ENCODE data around the gene GTF3C5.
"Not testable (repeated sequence)": the region's sequence is repeated elsewhere in the genome, so short reads cannot be mapped to it uniquely, and the experiment has no call there.

The GTF3C5 gene

GRCh38 chr9:133031496-133031911, 707 bp downstream of the GTF3C5 start:
- DNase-seq, result no peak

- no peak for DNase-seq
Observed at GRCh38 chr9:133032171-133032570, 1.4 kb downstream of the GTF3C5 start.

DNA sequence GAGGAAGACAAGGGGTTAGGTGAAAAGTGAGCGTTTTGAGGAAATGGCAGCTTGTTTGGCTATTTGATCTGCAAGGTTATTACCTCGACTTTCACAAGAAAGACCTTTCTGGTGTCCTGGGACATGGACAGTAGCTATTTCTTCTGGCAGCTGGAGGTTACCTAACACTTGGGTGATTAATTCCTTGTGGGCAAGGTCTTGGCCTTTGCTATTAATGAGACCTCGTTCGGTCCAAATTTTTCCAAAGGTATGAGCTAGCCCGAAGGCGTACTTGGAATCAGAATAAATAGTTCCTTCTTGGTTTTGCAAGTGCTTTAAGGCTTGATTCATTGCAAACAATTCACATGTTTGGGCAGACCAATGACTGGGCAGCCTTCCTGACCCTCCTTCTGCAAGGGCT, 4.9 kb downstream of the GTF3C5 start:
- no peak for DNase-seq

GRCh38 chr9:133037775-133038515, 7.1 kb downstream of the GTF3C5 start:
- no peak for DNase-seq

- not testable (repeated sequence) for DNase-seq
Observed at GRCh38 chr9:133040892-133041479, 10.2 kb downstream of the GTF3C5 start.

GRCh38 chr9:133041958-133042357, 11.2 kb downstream of the GTF3C5 start:
- DNase-seq, result no peak

DNA sequence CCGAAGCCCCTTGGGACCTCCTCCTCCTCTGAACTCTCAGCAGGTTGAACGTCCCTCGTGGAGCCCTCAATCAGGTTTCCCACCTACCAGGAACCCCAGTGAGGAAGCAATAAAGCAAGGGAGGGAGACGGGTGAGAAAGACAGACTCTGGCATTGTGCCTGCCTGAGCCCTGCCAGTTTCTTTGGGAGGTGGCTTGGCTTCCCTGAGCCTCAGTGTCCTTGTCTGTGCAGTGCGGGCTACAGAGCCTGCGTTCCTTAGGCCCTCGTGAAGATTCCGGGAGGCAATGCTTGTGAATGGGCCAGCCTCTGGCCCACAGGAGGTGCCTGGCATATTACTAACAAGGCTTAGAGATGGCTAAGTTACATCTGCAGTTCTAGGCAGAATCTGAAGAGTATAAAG, 11.9 kb downstream of the GTF3C5 start:
- no peak for DNase-seq

DNA sequence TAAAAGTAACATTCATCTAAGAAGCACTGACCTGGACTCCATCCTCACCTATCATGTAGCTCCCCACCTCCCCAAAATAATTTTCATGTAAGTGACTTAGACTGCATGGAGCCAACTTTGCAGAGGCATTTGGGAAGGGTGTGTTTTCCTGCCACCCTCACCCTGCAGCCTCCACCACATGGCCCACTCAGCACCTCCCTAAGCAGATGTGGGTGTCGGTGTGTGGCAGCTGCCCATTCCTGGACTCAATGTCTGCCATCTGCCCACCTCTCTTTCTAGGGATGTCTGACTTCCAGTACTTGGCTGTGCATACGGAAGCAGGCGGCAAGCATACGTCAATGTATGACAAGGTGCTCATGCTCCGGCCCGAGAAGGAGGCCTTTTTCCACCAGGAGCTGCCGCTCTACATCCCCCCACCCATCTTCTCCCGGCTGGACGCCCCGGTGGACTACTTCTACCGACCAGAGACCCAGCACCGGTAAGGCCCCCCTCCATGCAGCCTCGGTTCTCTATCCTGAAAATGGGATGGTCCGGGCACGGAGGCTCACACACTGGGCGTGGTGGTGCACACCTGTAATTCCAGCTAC, 12.7 kb downstream of the GTF3C5 start:
- no peak for DNase-seq

GRCh38 chr9:133044125-133044524, 13.3 kb downstream of the GTF3C5 start:
- DNase-seq, result no peak

DNA sequence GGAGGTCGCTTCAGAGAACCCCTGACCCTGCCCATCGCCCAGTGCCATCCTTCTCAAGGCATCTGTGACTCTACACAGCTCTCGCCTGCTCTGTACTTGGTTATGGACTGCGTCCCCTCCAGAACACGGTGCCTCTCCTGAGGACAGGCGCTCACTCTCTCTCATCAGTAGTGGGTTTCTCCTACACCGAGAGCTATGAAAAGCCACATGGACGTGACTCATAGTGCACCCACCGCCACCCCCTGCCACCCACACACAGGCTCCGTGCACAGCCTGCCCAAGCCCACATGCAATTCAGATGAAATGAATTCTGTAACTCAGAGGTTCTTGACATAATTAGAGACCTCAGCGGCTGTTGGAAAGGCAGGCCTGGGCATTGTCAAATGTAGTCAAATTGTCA, 13.9 kb downstream of the GTF3C5 start:
- DNase-seq, result no peak

- DNase-seq, result no peak
Observed at GRCh38 chr9:133045132-133045531, 14.3 kb downstream of the GTF3C5 start.

DNA sequence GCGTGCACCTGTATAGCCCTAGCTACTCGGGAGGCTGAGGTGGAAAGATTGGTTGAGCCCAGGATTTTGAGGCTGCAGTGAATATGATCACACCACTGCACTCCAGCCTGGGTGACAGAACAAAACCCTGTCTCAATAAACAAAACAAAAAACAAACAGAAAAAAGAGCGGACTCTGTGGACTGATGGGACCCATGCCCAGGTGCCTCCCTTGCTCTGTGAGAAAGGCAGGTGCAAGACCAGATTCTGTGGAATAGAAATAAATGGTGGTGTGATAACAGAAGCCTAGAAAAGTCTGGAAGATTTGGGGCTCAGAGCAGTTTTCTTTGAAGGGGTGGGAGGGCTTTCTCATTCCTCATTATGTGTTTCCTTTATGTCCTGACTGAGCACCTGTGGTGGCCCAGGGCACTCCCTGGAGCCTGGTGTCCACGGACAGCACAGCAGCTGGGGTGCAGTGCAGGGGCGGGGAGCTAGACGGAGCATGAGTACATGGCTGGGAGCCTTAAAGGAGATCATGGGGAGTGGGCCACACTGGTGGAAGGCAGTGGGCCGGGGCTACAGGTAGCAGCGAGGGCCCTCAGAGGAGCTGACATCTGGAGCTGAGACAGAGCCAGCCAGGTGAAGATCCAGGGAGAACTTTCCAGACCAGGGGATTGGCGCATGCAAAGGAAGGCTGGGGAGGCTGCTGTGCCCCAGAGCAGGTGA, 15.6 kb downstream of the GTF3C5 start:
- DNase-seq, result no peak

- DNase-seq, result no peak
Observed at GRCh38 chr9:133046900-133047295, 16.1 kb downstream of the GTF3C5 start.

DNA sequence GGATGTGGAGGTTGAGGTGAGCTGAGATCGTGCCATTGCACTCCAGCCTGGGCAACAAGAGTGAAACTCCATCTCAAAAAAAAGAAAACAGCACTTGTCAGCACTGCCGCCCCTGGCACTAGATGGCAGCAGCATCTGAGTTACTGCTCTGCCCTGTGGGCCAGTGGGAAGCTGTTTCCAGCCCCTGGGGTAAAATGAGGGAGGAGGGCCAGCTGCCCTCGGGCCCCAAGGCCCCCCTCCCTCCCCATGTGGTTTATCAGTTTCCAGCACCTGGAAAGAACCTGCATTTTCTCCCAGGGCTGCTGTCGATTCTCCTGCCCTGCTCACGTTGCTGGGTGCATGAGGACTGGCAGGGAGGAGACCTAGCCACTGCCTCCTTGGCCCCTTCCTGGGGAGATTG, 17.8 kb downstream of the GTF3C5 start:
- DNase-seq, result no peak

- DNase-seq, result no peak
Observed at GRCh38 chr9:133049043-133049442, 18.2 kb downstream of the GTF3C5 start.

DNA sequence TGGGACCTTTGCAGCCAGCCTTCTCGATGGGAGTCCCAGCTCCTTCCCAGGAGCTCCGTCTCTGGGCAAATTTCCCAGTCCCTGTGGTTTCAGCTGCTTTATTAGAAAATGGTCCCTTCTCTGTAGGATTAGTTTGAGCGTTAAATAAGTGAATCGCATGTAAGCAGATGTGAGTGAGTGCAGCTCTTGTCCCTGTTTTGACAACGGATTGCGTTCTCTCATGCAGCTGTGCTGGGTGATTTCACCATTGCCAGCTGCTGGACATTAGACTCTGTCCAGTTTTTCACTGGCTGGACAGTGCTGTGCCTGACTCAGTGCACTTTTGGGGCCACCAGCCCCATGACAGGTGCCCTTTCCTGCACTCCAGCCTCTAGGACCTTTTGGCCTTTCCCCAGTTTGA, 19.3 kb downstream of the GTF3C5 start:
- no peak for DNase-seq

DNA sequence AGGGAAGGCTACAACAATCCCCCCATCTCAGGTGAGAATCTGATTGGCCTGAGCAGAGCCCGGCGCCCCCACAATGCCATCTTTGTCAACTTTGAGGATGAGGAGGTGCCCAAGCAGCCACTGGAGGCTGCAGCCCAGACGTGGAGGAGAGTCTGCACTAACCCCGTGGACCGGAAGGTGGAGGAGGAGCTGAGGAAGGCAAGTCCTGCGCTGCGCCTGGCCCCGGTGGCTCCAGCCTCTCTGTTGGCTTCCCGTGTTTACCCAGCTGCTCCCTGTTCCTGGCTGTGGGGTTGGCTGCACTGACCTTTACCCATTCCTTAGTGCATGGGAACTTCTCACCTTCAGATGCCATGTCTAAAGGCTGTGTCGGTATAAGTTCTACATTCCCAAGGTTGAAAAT, 20.0 kb downstream of the GTF3C5 start:
- no peak for DNase-seq

GRCh38 chr9:133051281-133051900, 20.6 kb downstream of the GTF3C5 start:
- DNase-seq, result no peak

GRCh38 chr9:133051966-133052539, 21.3 kb downstream of the GTF3C5 start:
- no peak for DNase-seq

DNA sequence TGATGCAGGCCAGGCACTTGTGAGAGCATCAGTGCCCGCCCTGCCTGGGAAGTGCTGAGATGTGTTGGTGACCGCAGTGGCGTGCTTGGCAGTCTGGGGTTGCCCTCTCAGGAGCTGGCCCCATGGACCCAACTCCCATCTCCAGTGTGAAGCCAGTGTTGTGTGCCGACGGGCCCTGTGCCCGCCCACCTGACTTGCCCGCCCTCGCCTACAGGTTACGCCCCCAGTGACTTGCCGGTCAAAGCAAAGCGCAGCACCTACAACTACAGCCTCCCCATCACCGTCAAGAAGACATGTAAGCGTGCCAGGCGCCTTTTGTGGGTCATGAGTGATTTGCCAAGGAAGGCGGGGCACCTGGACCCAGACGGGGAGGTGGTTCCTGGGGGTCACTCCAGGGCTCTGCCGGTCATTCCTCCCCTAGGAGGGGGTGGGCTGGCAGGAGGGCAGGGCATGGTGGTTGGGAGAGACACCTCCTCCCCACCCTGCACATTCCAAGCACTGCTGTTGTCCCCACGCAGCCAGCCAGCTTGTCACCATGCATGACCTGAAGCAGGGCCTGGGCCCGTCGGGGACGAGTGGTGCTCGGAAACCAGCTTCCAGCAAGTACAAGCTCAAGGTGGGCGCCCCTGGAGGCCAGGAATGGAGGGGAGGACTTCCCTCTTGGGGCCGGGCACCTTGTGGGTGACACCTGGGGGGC, 23.5 kb downstream of the GTF3C5 start:
- DNase-seq, result no peak

DNA sequence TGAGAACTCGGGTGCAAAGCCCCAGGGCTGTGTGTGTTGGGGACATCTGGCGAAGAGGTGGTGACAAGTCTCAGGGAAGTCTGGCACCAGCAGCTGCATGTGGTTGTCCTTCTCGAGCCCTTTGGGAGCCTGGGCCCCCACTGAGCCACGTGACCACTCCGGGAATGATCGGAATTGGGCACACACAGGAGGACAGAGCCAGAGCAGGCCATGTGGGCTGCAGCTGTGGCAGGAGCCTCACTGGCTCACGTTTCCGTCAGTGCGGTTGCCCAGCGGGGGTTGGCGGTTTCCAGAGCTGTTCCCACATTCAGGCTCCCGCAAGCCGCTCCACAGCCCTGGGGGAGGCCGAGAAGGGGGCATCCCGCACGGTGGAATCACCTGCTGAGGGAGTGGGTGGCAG, 24.2 kb downstream of the GTF3C5 start:
- DNase-seq, result no peak

DNA sequence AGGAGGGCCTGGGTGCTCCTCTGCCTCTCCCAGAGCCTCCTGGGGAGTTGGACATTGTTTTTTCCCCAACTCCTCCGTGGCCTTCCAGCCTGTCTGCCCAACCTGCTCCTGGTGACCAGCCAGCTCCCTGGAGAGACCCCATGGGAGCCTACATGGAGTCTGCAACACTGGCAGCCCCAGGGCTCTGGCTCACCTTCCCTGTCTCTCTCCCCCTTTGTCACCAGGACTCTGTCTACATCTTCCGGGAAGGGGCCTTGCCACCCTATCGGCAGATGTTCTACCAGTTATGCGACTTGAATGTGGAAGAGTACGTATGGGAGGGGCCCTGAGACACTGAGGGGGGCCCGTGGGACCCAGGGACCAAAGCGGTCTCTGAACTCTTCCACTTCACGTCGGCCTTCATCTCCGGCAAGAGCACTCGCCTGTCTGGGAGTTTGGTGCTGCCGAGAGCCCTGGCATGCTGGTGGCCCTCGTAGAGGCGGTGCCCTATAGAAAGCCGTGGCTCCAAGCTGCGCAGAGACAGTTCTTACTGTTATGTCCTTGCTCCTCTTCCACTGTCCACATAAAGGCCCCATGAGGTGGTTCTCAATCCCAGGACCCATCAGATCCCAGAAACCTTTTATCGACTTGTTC, 25.1 kb downstream of the GTF3C5 start:
- no peak for DNase-seq

All from DMS 273 treated with DMSO at 0.1 percent for 48 hours (cell line).